Hematopoietic multipotent progenitor cell treated with erythropoietin and hydrocortisone succinate and interleukin-3 and kit ligand, for 17 days (in vitro differentiated cells): ENCODE results near the gene PCNX1.
"Not testable (repeated sequence)": the region's sequence is repeated elsewhere in the genome, so short reads cannot be mapped to it uniquely, and the experiment has no call there.

Experiments used
- DNase-seq: peaks from one replicate; pipeline ENCODE4 v3.0.0-alpha.2; 2015; ENCODE audit warnings: low spot score

PCNX1 gene

GRCh38 chr14:71123579-71124135 lies 216.4 kb downstream of the PCNX1 start:
- DNase-seq: no peak

- not testable (repeated sequence) for DNase-seq
Observed at GRCh38 chr14:71129716-71130490, 222.6 kb downstream of the PCNX1 start.

- DNase-seq: no peak
Observed at GRCh38 chr14:71130491-71131179, 223.4 kb downstream of the PCNX1 start.

GRCh38 chr14:71133296-71133695 lies 226.0 kb downstream of the PCNX1 start:
- DNase-seq: no peak

GRCh38 chr14:71135496-71135895 lies 228.2 kb downstream of the PCNX1 start:
- DNase-seq: no peak

- DNase-seq: no peak
Observed at GRCh38 chr14:71135911-71136310, 228.7 kb downstream of the PCNX1 start.

GRCh38 chr14:71136386-71137060 lies 229.3 kb downstream of the PCNX1 start:
- DNase-seq: no peak

GRCh38 chr14:71137536-71138447 lies 230.5 kb downstream of the PCNX1 start:
- DNase-seq: no peak

GRCh38 chr14:71138448-71139293 lies 231.4 kb downstream of the PCNX1 start:
- peak; percentile 16 for DNase-seq

GRCh38 chr14:71139294-71139946 lies 232.2 kb downstream of the PCNX1 start:
- no peak for DNase-seq

GRCh38 chr14:71140157-71140556 lies 232.9 kb downstream of the PCNX1 start:
- DNase-seq: no peak

GRCh38 chr14:71141701-71142374 lies 234.6 kb downstream of the PCNX1 start:
- no peak for DNase-seq

GRCh38 chr14:71142375-71143038 lies 235.2 kb downstream of the PCNX1 start:
- DNase-seq: no peak

- DNase-seq: no peak
Observed at GRCh38 chr14:71143381-71144290, 236.4 kb downstream of the PCNX1 start.

GRCh38 chr14:71147335-71147734 lies 240.1 kb downstream of the PCNX1 start:
- DNase-seq: not testable (repeated sequence)

GRCh38 chr14:71148627-71149026 lies 241.4 kb downstream of the PCNX1 start:
- DNase-seq: no peak

- DNase-seq: no peak
Observed at GRCh38 chr14:71150737-71151136, 243.5 kb downstream of the PCNX1 start.

- no peak for DNase-seq
Observed at GRCh38 chr14:71155743-71156142, 248.5 kb downstream of the PCNX1 start.
